ENCODE data around the gene TCF7L2.

Gene TCF7L2

DNA sequence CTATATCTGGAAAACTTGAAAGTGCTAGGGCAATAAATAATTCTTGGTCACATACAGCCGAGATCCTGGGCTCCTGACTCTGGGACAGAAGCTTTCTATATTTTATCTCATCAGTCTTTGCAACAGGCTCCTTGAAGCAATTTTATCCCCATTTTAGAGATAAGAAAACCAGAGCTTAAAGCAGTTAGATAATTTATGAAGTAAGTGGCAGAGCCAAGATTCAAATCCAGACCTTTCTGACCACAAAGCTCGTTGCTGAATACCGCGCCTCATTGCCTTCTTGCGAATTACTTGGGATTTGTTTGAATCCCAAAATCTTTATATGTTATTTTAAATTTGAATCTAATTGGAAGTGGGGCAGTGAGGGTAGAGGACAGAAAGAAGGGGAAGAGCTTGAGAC lies 106.0 kb downstream of the TCF7L2 start:
- DNase-seq (ENCODE audit: low spot score) = no peak
- TF ChIP-seq, protein P1, sequence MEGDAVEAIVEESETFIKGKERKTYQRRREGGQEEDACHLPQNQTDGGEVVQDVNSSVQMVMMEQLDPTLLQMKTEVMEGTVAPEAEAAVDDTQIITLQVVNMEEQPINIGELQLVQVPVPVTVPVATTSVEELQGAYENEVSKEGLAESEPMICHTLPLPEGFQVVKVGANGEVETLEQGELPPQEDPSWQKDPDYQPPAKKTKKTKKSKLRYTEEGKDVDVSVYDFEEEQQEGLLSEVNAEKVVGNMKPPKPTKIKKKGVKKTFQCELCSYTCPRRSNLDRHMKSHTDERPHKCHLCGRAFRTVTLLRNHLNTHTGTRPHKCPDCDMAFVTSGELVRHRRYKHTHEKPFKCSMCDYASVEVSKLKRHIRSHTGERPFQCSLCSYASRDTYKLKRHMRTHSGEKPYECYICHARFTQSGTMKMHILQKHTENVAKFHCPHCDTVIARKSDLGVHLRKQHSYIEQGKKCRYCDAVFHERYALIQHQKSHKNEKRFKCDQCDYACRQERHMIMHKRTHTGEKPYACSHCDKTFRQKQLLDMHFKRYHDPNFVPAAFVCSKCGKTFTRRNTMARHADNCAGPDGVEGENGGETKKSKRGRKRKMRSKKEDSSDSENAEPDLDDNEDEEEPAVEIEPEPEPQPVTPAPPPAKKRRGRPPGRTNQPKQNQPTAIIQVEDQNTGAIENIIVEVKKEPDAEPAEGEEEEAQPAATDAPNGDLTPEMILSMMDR (IDR thresholded peaks at IDR 0.05; ENCODE audit: borderline replicate concordance, control extremely low read depth, extremely low read depth, insufficient read depth, missing control alignments) = no peak
- in situ Hi-C loops (cut with MboI; ENCODE audit: low sequenced_read_pairs, unreplicated experiment) = no loop called here

DNA sequence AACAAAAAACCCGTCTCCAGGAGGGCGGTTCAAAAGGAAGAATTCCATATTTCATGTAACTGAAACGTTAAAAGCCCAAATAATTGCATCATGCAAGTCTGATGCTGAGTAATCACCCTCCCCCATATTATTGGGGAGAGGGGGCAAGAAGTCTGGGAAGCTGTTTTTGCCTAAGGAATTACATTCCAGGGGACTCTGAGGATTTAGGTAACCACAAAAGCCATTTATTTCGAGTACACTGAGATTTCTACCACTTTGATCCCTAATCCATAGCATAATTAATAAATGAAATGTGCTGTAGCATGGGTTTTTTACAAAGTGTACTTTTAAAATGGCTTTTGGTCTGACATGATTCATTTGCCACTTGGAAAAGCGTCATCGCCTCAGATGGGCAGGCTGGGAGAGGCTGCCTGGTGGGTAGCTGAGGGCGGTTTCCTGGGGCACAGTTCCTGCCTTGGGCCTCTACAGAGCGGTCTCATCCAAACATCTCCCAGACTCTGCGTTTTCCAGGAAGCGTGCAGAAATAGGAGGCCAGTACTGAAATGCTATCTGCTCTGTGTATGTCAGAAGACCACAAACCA lies 106.5 kb downstream of the TCF7L2 start:
- TF ChIP-seq, protein P1 (IDR thresholded peaks at IDR 0.05; ENCODE audit: borderline replicate concordance, control extremely low read depth, extremely low read depth, insufficient read depth, missing control alignments) = no peak
- DNase-seq (ENCODE audit: low spot score) = no peak
- in situ Hi-C loops (cut with MboI; ENCODE audit: low sequenced_read_pairs, unreplicated experiment) = no loop called here

DNA sequence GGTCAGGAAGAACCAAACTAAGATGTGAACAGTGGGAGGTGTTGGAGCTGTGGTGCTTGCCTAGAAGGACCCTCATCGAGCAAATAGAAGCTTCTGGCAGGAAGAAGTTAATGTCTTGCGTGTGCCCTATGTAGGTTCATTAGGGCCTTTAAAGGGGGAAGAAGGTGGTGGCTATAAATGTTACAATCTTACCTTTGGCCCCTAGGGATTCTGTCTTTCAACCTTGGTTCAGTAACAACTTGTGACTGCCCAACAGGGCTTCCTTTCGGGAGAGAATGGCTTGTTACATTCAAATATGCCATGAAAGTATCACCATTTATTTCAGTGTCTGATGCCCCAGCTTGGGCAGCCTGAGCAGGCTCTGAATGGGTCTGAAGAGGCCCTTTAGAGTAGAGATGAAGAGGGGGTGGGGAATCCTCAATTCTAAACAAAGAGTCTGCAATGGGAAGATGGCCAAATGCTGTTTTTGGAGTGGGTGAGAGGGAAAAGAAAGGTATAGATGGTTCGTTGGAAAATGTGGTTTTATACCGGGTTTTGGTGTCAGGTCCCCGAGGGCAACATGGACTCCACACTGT lies 108.0 kb downstream of the TCF7L2 start:
- in situ Hi-C loops (cut with MboI; ENCODE audit: low sequenced_read_pairs, unreplicated experiment) = no loop called here

DNA sequence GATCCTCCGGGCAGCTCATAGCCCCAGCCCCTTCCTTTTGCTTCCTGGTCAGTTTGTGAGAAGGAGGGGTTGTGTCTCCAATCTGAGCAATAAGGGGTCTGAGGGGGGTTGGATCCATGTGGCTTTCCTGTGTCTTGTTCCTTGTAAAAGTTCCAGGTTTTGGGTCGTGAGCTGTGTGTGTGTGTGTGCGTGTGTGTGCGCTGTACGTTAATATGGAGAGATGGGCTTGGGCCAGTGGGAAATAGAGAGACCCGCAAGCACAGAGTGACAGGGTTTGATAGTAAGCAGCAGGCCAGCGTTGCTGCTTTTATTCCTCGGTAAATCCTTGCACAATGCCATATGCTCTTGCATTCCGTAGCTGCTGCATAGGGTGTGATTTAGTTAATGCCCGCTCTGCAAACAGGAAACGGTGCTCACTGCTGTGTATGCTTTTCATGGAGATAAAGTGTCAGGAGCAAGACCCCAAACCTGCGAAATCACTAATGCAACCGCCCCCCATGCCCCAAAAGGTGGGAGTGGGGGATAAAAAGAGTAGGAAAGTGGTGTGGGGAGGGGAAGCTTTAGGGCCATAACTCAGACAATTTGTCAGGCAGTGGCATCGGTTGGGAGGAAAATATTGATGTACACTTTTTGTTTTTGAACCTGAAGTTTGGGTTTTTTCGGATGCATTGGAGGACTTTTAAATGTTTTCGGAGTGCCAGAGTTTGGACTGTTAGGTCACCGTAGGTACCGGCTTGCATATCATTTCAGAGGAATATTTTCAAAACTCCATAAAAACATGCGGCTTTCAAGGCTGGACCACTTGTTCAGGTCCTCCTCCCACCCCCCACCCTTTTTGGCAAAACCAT lies 108.7 kb downstream of the TCF7L2 start:
- in situ Hi-C loops (cut with MboI; ENCODE audit: low sequenced_read_pairs, unreplicated experiment) = no loop called here
- DNase-seq (ENCODE audit: low spot score) = no peak
- TF ChIP-seq, protein P1 (IDR thresholded peaks at IDR 0.05; ENCODE audit: borderline replicate concordance, control extremely low read depth, extremely low read depth, insufficient read depth, missing control alignments) = no peak

More for the DNA sequence above, 108.0 kb downstream of the TCF7L2 start:
- DNase-seq (ENCODE audit: low spot score) = no peak
- TF ChIP-seq, protein P1 (IDR thresholded peaks at IDR 0.05; ENCODE audit: borderline replicate concordance, control extremely low read depth, extremely low read depth, insufficient read depth, missing control alignments) = no peak

DNA sequence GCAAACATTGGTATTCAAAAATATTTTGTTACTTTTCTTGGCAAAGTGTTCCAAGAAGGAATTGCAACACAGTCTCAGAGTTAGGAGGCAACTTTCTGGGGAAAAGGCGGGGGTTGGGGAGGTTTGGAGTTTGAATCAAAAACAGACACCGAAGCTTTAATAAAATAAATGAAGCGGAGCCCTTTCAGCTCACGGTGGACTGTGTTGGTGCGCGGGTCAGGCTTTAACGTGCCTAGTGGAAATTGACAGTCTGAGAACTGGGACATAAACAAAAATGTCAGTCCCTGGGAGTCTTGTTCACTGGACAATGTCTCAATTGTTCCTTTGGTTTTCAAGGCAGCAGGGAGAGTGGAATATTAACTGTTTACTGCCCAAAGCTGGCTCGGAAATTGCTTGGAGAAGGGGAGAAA lies 109.3 kb downstream of the TCF7L2 start:
- TF ChIP-seq, protein P1 (IDR thresholded peaks at IDR 0.05; ENCODE audit: borderline replicate concordance, control extremely low read depth, extremely low read depth, insufficient read depth, missing control alignments) = no peak
- DNase-seq (ENCODE audit: low spot score) = no peak
- in situ Hi-C loops (cut with MboI; ENCODE audit: low sequenced_read_pairs, unreplicated experiment) = no loop called here

DNA sequence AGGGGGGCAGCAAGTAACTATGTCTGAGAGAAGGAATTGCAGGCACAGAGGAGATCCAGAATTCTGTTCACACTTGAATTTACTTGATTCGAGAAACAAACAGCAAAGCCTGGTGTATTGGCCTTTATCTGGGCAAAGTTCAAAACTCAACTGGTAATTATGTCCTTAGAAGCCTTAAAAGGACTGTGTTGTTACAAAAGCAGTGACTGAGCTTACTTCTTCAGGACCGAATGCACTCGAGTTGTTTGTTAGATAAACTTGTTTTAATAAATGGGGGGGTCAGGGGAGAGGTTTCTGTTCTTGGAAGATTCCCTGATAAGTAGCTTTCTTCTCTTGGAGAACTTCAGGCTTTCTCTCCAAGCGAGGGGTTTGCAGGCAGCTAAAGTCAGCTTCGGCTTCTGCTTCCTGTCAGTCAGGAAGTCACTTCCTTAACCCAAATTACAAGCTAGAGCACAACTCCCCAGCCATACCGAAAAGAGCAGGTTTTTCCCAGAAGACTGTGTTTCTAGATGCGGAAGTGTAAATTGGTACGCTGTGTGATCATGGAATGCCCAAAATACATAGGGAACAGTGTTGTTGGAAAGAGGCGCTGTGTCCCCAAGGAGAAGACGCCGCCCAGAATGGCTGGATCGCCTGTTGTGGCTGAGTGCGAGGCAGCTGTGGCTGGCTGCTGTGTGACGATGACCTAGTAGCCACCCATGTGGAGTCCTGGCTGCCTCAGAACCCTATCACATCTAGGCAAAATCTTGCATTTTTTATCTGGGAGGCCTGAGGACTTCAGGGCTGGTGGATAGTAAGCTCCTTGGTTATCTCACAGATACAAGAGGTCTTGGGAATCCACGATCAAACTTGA lies 110.4 kb downstream of the TCF7L2 start:
- in situ Hi-C loops (cut with MboI; ENCODE audit: low sequenced_read_pairs, unreplicated experiment) = no loop called here
- TF ChIP-seq, protein P1 (IDR thresholded peaks at IDR 0.05; ENCODE audit: borderline replicate concordance, control extremely low read depth, extremely low read depth, insufficient read depth, missing control alignments) = no peak
- DNase-seq (ENCODE audit: low spot score) = no peak

Data from GM13976 (cell line).